ENCODE measurements around the gene NLGN4X. TPM values are rescaled to one million over a fixed set of nuclear protein-coding genes. Genes with fewer than 3 reads are reported as not detected.

Gene NLGN4X
- total and polyA plus RNA-seq, 5 donors from 2014 or later: not detected

DNA sequence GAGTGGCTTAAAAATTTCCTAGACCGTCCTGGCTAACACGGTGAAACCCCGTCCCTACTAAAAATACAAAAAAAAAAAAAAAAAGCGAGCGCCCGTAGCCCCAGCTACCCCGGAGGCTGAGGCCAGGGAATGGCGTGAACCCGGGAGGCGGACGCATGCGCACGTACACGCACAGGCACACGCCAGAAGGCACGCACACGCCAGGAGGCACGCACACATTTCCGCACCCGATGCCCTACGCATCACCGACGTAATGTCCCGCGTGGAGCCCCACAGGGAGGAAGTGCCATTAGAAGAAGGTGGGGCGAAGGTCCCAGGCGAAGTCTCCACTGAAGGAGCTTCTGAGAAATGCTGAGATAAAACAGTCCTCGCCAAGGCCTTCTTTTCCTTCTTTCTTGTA, 41.4 kb downstream of the NLGN4X start:
- H3K36me3 Mint-ChIP-seq: no peaks in the 10 kb centered on the region
- Histone ChIP-seq H3K36me3 (ENCODE audit: control insufficient read depth, insufficient read depth, low read length) (no peaks in the 10 kb centered on the region), H3K27me3 (ENCODE audit: control insufficient read depth, insufficient read depth, low read length) (no peaks in the 10 kb centered on the region), H3K9me3 (ENCODE audit: control insufficient read depth in 2 of 2, low read length in 2 of 2) (no peaks in the 10 kb centered on the region), H3K27ac (ENCODE audit: insufficient read depth, low read length, poor library complexity, severe bottlenecking) (no peak overlapping the region), H3K4me1 (ENCODE audit: control insufficient read depth, insufficient read depth, low read length, poor library complexity, severe bottlenecking) (no peaks in the 10 kb centered on the region), H3K4me3 (ENCODE audit: low read depth, low read length) (no peak overlapping the region)
- ATAC-seq (ENCODE audit: low read depth in 2 of 2) (no peak), DNase-seq (no peak)
- H3K9me3 Mint-ChIP-seq: peaks cover 0 to 8% (median 0%) of the 10 kb centered on the region in 7 donors
- H3K27ac Mint-ChIP-seq: no peak overlapping the region
- no peaks in the 10 kb centered on the region for H3K27me3 Mint-ChIP-seq
- no peak overlapping the region for H3K4me3 Mint-ChIP-seq
- H3K4me1 Mint-ChIP-seq: no peaks in the 10 kb centered on the region

- Mint-ChIP-seq H3K4me3 (no peak overlapping the region), H3K36me3 (no peaks in the 10 kb centered on the region), H3K27ac (no peak overlapping the region), H3K27me3 (no peaks in the 10 kb centered on the region), H3K4me1 (no peaks in the 10 kb centered on the region), H3K9me3 (peaks cover 0 to 13% (median 1%) of the 10 kb centered on the region in 7 donors)
- no peak overlapping the region for H3K4me3 ChIP-seq (ENCODE audit: low read depth, low read length)
- ATAC-seq (ENCODE audit: low read depth in 2 of 2): no peak
- no peak overlapping the region for H3K27ac ChIP-seq (ENCODE audit: insufficient read depth, low read length, poor library complexity, severe bottlenecking)
- no peak for DNase-seq
- H3K36me3 ChIP-seq (ENCODE audit: control insufficient read depth, insufficient read depth, low read length): no peaks in the 10 kb centered on the region
- H3K9me3 ChIP-seq (ENCODE audit: control insufficient read depth in 2 of 2, low read length in 2 of 2): no peaks in the 10 kb centered on the region
- H3K4me1 ChIP-seq (ENCODE audit: control insufficient read depth, insufficient read depth, low read length, poor library complexity, severe bottlenecking): no peaks in the 10 kb centered on the region
- no peaks in the 10 kb centered on the region for H3K27me3 ChIP-seq (ENCODE audit: control insufficient read depth, insufficient read depth, low read length)
Observed at GRCh38 chrX:6184900-6185515, 43.7 kb downstream of the NLGN4X start.

GRCh38 chrX:6175914-6176313, 52.8 kb downstream of the NLGN4X start:
- no peak for DNase-seq
- Histone ChIP-seq H3K4me3 (ENCODE audit: low read depth, low read length) (no peak overlapping the region), H3K4me1 (ENCODE audit: control insufficient read depth, insufficient read depth, low read length, poor library complexity, severe bottlenecking) (no peaks in the 10 kb centered on the region), H3K9me3 (ENCODE audit: control insufficient read depth in 2 of 2, low read length in 2 of 2) (peaks cover 0 to 4% of the 10 kb centered on the region in 2 experiments), H3K36me3 (ENCODE audit: control insufficient read depth, insufficient read depth, low read length) (no peaks in the 10 kb centered on the region), H3K27ac (ENCODE audit: insufficient read depth, low read length, poor library complexity, severe bottlenecking) (no peak overlapping the region), H3K27me3 (ENCODE audit: control insufficient read depth, insufficient read depth, low read length) (no peaks in the 10 kb centered on the region)
- Mint-ChIP-seq H3K36me3 (no peaks in the 10 kb centered on the region), H3K9me3 (peaks cover 0 to 18% (median 2%) of the 10 kb centered on the region in 7 donors), H3K4me3 (no peak overlapping the region), H3K27ac (no peak overlapping the region), H3K27me3 (no peaks in the 10 kb centered on the region), H3K4me1 (no peaks in the 10 kb centered on the region)
- ATAC-seq (ENCODE audit: low read depth in 2 of 2): no peak

- no peak overlapping the region for H3K4me3 ChIP-seq (ENCODE audit: low read depth, low read length)
- ATAC-seq (ENCODE audit: low read depth in 2 of 2) (no peak), DNase-seq (no peak)
- no peaks in the 10 kb centered on the region for H3K4me1 ChIP-seq (ENCODE audit: control insufficient read depth, insufficient read depth, low read length, poor library complexity, severe bottlenecking)
- H3K36me3 Mint-ChIP-seq: no peaks in the 10 kb centered on the region
- H3K4me1 Mint-ChIP-seq: no peaks in the 10 kb centered on the region
- no peaks in the 10 kb centered on the region for H3K27me3 ChIP-seq (ENCODE audit: control insufficient read depth, insufficient read depth, low read length)
- no peak overlapping the region for H3K27ac ChIP-seq (ENCODE audit: insufficient read depth, low read length, poor library complexity, severe bottlenecking)
- no peak overlapping the region for H3K4me3 Mint-ChIP-seq
- H3K27me3 Mint-ChIP-seq: no peaks in the 10 kb centered on the region
- no peaks in the 10 kb centered on the region for H3K36me3 ChIP-seq (ENCODE audit: control insufficient read depth, insufficient read depth, low read length)
- H3K27ac Mint-ChIP-seq: no peak overlapping the region
- peaks cover 0 to 4% of the 10 kb centered on the region in 2 experiments for H3K9me3 ChIP-seq (ENCODE audit: control insufficient read depth in 2 of 2, low read length in 2 of 2)
- H3K9me3 Mint-ChIP-seq: peaks cover 0 to 14% (median 0%) of the 10 kb centered on the region in 7 donors
Observed at GRCh38 chrX:6170424-6170823, 58.2 kb downstream of the NLGN4X start.

DNA sequence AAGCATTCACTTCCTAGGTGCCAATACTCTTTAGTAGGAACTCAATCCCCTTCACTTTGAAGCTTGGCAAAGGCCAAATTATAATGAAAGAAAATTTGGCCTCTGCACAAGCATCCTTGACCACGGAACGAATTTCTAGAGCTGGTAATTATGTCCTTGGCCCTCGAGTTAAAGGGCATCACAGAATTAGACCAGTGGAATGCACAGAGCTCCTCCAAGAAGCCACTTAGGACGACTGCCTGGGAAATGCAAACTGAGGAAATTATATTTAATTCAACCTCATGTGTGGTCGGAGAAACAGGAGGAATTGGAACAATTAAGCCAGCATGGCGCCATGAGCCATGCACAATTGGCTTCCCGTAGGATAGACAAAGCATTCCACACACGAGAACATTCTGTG, 59.3 kb downstream of the NLGN4X start:
- H3K9me3 ChIP-seq (ENCODE audit: control insufficient read depth in 2 of 2, low read length in 2 of 2): peaks cover 0 to 4% of the 10 kb centered on the region in 2 experiments
- H3K4me3 Mint-ChIP-seq: no peak overlapping the region
- DNase-seq (no peak), ATAC-seq (ENCODE audit: low read depth in 2 of 2) (no peak)
- no peaks in the 10 kb centered on the region for H3K36me3 ChIP-seq (ENCODE audit: control insufficient read depth, insufficient read depth, low read length)
- H3K4me1 Mint-ChIP-seq: no peaks in the 10 kb centered on the region
- H3K27me3 Mint-ChIP-seq: no peaks in the 10 kb centered on the region
- no peaks in the 10 kb centered on the region for H3K4me1 ChIP-seq (ENCODE audit: control insufficient read depth, insufficient read depth, low read length, poor library complexity, severe bottlenecking)
- H3K36me3 Mint-ChIP-seq: no peaks in the 10 kb centered on the region
- H3K27ac Mint-ChIP-seq: no peak overlapping the region
- no peak overlapping the region for H3K27ac ChIP-seq (ENCODE audit: insufficient read depth, low read length, poor library complexity, severe bottlenecking)
- H3K27me3 ChIP-seq (ENCODE audit: control insufficient read depth, insufficient read depth, low read length): no peaks in the 10 kb centered on the region
- peaks cover 0 to 14% (median 0%) of the 10 kb centered on the region in 7 donors for H3K9me3 Mint-ChIP-seq
- no peak overlapping the region for H3K4me3 ChIP-seq (ENCODE audit: low read depth, low read length)

DNA sequence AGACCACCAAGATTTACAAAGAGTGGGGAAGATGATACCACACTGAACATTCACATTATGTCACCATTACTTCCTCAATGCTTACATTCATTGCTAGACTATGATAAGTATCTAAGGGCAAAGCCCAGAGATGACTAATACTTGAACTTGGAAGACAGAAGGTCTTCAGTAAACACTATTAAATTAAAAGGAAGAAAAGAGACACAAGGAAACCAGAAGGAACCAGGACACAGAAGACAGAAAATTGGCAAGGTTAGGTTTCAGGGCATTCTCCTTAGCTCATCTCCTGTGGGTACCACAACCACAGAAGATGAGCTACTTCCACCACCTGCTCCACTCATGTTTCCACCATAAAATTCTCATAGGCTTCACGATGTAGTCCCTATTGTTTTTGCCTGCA, 64.9 kb downstream of the NLGN4X start:
- Histone ChIP-seq H3K27me3 (ENCODE audit: control insufficient read depth, insufficient read depth, low read length) (no peaks in the 10 kb centered on the region), H3K36me3 (ENCODE audit: control insufficient read depth, insufficient read depth, low read length) (no peaks in the 10 kb centered on the region), H3K4me3 (ENCODE audit: low read depth, low read length) (no peak overlapping the region), H3K9me3 (ENCODE audit: control insufficient read depth in 2 of 2, low read length in 2 of 2) (no peaks in the 10 kb centered on the region), H3K27ac (ENCODE audit: insufficient read depth, low read length, poor library complexity, severe bottlenecking) (no peak overlapping the region), H3K4me1 (ENCODE audit: control insufficient read depth, insufficient read depth, low read length, poor library complexity, severe bottlenecking) (no peaks in the 10 kb centered on the region)
- ATAC-seq (ENCODE audit: low read depth in 2 of 2) (no peak), DNase-seq (no peak)
- Mint-ChIP-seq H3K27ac (no peak overlapping the region), H3K4me3 (no peak overlapping the region), H3K9me3 (peaks cover 0 to 7% (median 0%) of the 10 kb centered on the region in 7 donors), H3K4me1 (no peaks in the 10 kb centered on the region), H3K27me3 (no peaks in the 10 kb centered on the region), H3K36me3 (no peaks in the 10 kb centered on the region)

DNA sequence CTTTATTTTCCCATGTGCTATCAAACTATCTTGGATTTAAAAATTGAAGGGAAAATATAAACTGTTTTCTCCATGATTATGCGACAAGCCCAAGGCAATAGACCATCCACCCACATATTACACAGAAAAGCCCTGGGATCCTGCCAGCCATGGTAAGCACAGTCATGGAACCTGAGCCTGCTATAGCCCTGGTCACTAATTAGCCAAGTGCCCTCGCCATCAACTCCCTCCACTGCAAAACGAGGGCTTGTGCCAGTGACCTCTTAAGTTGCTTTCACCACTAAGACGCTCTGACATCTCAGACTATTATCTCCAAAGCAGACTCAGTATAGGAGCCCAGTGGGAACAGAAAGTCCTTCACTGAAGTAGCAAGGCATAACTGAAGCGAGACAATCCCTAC, 69.2 kb downstream of the NLGN4X start:
- H3K4me3 Mint-ChIP-seq: no peak overlapping the region
- no peaks in the 10 kb centered on the region for H3K36me3 Mint-ChIP-seq
- no peaks in the 10 kb centered on the region for H3K4me1 Mint-ChIP-seq
- ATAC-seq (ENCODE audit: low read depth in 2 of 2) (no peak), DNase-seq (no peak)
- Histone ChIP-seq H3K27me3 (ENCODE audit: control insufficient read depth, insufficient read depth, low read length) (no peaks in the 10 kb centered on the region), H3K4me1 (ENCODE audit: control insufficient read depth, insufficient read depth, low read length, poor library complexity, severe bottlenecking) (no peaks in the 10 kb centered on the region), H3K36me3 (ENCODE audit: control insufficient read depth, insufficient read depth, low read length) (no peaks in the 10 kb centered on the region), H3K27ac (ENCODE audit: insufficient read depth, low read length, poor library complexity, severe bottlenecking) (no peak overlapping the region), H3K9me3 (ENCODE audit: control insufficient read depth in 2 of 2, low read length in 2 of 2) (peaks cover 0 to 2% of the 10 kb centered on the region in 2 experiments), H3K4me3 (ENCODE audit: low read depth, low read length) (no peak overlapping the region)
- no peaks in the 10 kb centered on the region for H3K27me3 Mint-ChIP-seq
- peaks cover 0 to 6% (median 0%) of the 10 kb centered on the region in 7 donors for H3K9me3 Mint-ChIP-seq
- H3K27ac Mint-ChIP-seq: no peak overlapping the region

GRCh38 chrX:6151971-6152370, 76.7 kb downstream of the NLGN4X start:
- H3K4me3 Mint-ChIP-seq: no peak overlapping the region
- H3K4me1 Mint-ChIP-seq: no peaks in the 10 kb centered on the region
- DNase-seq (no peak), ATAC-seq (ENCODE audit: low read depth in 2 of 2) (no peak)
- peaks cover 0 to 19% (median 2%) of the 10 kb centered on the region in 7 donors for H3K9me3 Mint-ChIP-seq
- no peak overlapping the region for H3K4me3 ChIP-seq (ENCODE audit: low read depth, low read length)
- no peak overlapping the region for H3K27ac ChIP-seq (ENCODE audit: insufficient read depth, low read length, poor library complexity, severe bottlenecking)
- no peaks in the 10 kb centered on the region for H3K36me3 ChIP-seq (ENCODE audit: control insufficient read depth, insufficient read depth, low read length)
- no peaks in the 10 kb centered on the region for H3K4me1 ChIP-seq (ENCODE audit: control insufficient read depth, insufficient read depth, low read length, poor library complexity, severe bottlenecking)
- H3K27me3 ChIP-seq (ENCODE audit: control insufficient read depth, insufficient read depth, low read length): no peaks in the 10 kb centered on the region
- peaks cover 0 to 2% of the 10 kb centered on the region in 2 experiments for H3K9me3 ChIP-seq (ENCODE audit: control insufficient read depth in 2 of 2, low read length in 2 of 2)
- no peaks in the 10 kb centered on the region for H3K27me3 Mint-ChIP-seq
- H3K36me3 Mint-ChIP-seq: no peaks in the 10 kb centered on the region
- H3K27ac Mint-ChIP-seq: no peak overlapping the region

Data from CD4-positive, CD25-positive, alpha-beta regulatory T cell (primary cell).